WTC11 (cell line): ENCODE measurements around the gene CAD. TPM values are rescaled to one million over a fixed set of nuclear protein-coding genes. Genes with fewer than 3 reads are reported as not detected.

Source experiments
- ATAC-seq: fragments of 200-7000 bp; cut with Tn5 transposase; 2 replicates; pipeline ENCODE4 v1.10.0; 2021; ENCODE audit warnings: mild to moderate bottlenecking, moderate library complexity
- CTCF ChIA-PET: fragments of 300-600 bp; sonication (Branson Sonifier 250); formaldehyde crosslinking; loops from one replicate; lab custom pipeline; 2021; ENCODE audit warnings: antibody characterized with exemption; lab: Charles Lee
- POLR2A ChIA-PET: fragments of 350-600 bp; sonication (Branson Sonifier 250); formaldehyde crosslinking; loops from one replicate; lab custom pipeline; 2021; ENCODE audit warnings: antibody characterized with exemption; lab: Charles Lee
- DNase-seq: peaks from one replicate; pipeline ENCODE4 v3.0.0; 2021; ENCODE audit warnings: low spot score
- H3K27ac Mint-ChIP-seq: 2 replicates; pipeline ENCODE4 v1.8.0; 2021; ENCODE audit warnings: mixed read lengths
- H3K27me3 Mint-ChIP-seq: 2 replicates; pipeline ENCODE4 v1.8.0; 2021; ENCODE audit warnings: low read depth, mild to moderate bottlenecking, moderate library complexity, mixed read lengths
- H3K36me3 Mint-ChIP-seq: 2 replicates; pipeline ENCODE4 v1.8.0; 2021; ENCODE audit warnings: mixed read lengths
- H3K4me1 Mint-ChIP-seq: 2 replicates; pipeline ENCODE4 v1.8.0; 2022; ENCODE audit warnings: mixed read lengths
- H3K4me3 Mint-ChIP-seq: 2 replicates; pipeline ENCODE4 v1.8.0; 2021; ENCODE audit warnings: mild to moderate bottlenecking, moderate library complexity, mixed read lengths
- H3K9me3 Mint-ChIP-seq: 2 replicates; pipeline ENCODE4 v1.8.0; 2021; ENCODE audit warnings: mixed read lengths
- CREM ChIP-seq: sonication (generic); formaldehyde crosslinking; IDR thresholded peaks from 2 replicates; pipeline ENCODE4 v1.8.1; 2022; ENCODE audit warnings: mild to moderate bottlenecking, missing genetic modification reagents, moderate library complexity
- FOXJ3 ChIP-seq: sonication (generic); formaldehyde crosslinking; IDR thresholded peaks from 2 replicates; pipeline ENCODE4 v1.9.0; 2021; ENCODE audit warnings: missing genetic modification reagents, mild to moderate bottlenecking, borderline replicate concordance
- FOXP1 ChIP-seq: sonication (generic); formaldehyde crosslinking; IDR thresholded peaks from 2 replicates; pipeline ENCODE4 v1.8.0; 2022; ENCODE audit warnings: missing genetic modification reagents, mild to moderate bottlenecking, moderate library complexity, borderline replicate concordance
- HMGA2 ChIP-seq: fragments of 250-450 bp; sonication (Bioruptor Pico); IDR thresholded peaks from 2 replicates; pipeline ENCODE4 v1.4.0; 2021; ENCODE audit warnings: mild to moderate bottlenecking, moderate library complexity
- HMGXB4 ChIP-seq: sonication (generic); formaldehyde crosslinking; IDR thresholded peaks from 2 replicates; pipeline ENCODE4 v1.8.1; 2023; ENCODE audit warnings: mild to moderate bottlenecking, moderate library complexity, missing genetic modification reagents
- KAT7 ChIP-seq: sonication (generic); formaldehyde crosslinking; IDR thresholded peaks from 2 replicates; pipeline ENCODE4 v1.8.1; 2023; ENCODE audit warnings: missing genetic modification reagents, mild to moderate bottlenecking, borderline replicate concordance
- NR3C1 ChIP-seq: sonication (generic); formaldehyde crosslinking; conservative IDR thresholded peaks from 2 replicates; pipeline ENCODE4 v1.8.1; 2023; ENCODE audit warnings: low read depth, mild to moderate bottlenecking, missing genetic modification reagents
- PRDM15 ChIP-seq: sonication (generic); formaldehyde crosslinking; IDR thresholded peaks from 2 replicates; pipeline ENCODE4 v1.8.0; 2022; ENCODE audit warnings: missing genetic modification reagents
- RELA ChIP-seq: sonication (generic); formaldehyde crosslinking; IDR thresholded peaks from 2 replicates; pipeline ENCODE4 v1.8.1; 2022; ENCODE audit warnings: missing genetic modification reagents, mild to moderate bottlenecking, borderline replicate concordance
- SMAD4 ChIP-seq: sonication (generic); formaldehyde crosslinking; IDR thresholded peaks from 2 replicates; pipeline ENCODE4 v1.8.0; 2022; ENCODE audit warnings: mild to moderate bottlenecking, missing genetic modification reagents
- ZNF317 ChIP-seq: sonication (generic); formaldehyde crosslinking; IDR thresholded peaks from 2 replicates; pipeline ENCODE4 v1.8.1; 2023; ENCODE audit warnings: low read depth, mild to moderate bottlenecking, moderate library complexity, missing genetic modification reagents, borderline replicate concordance
- ZNF396 ChIP-seq: fragments of 250-450 bp; sonication (Bioruptor Pico); IDR thresholded peaks from 2 replicates; pipeline ENCODE4 v1.8.0; 2021; ENCODE audit warnings: mild to moderate bottlenecking, moderate library complexity, borderline replicate concordance
- total RNA-seq: library from RNA; stranded (reverse); gene quantifications from 3 replicates; pipeline ENCODE4 v1.2.3, GENCODE V29; 2021
- TF ChIP-seq, protein P1 (sequence below): fragments of 250-450 bp; sonication (Bioruptor Pico); IDR thresholded peaks from 2 replicates; pipeline ENCODE4 v2.1.2; 2022; ENCODE audit warnings: mild to moderate bottlenecking, moderate library complexity
- TF ChIP-seq, protein P2 (sequence below): sonication (generic); formaldehyde crosslinking; IDR thresholded peaks from 2 replicates; pipeline ENCODE4 v1.8.0; 2023; ENCODE audit warnings: missing genetic modification reagents, mild to moderate bottlenecking, borderline replicate concordance
- TF ChIP-seq, protein P3 (sequence below): sonication (generic); formaldehyde crosslinking; IDR thresholded peaks from 2 replicates; pipeline ENCODE4 v1.8.1; 2022; ENCODE audit warnings: missing genetic modification reagents, borderline replicate concordance
- TF ChIP-seq, protein P4 (sequence below): fragments of 250-450 bp; sonication (Bioruptor Pico); conservative IDR thresholded peaks from 2 replicates; pipeline ENCODE4 v1.9.0; 2021; ENCODE audit warnings: mild to moderate bottlenecking

CAD gene
- total RNA-seq, 1 experiment from 2014 or later: 178 TPM

GRCh38 chr2:27236626-27237025 lies 19.5 kb downstream of the CAD start (continued):
- TF ChIP-seq, protein P1, sequence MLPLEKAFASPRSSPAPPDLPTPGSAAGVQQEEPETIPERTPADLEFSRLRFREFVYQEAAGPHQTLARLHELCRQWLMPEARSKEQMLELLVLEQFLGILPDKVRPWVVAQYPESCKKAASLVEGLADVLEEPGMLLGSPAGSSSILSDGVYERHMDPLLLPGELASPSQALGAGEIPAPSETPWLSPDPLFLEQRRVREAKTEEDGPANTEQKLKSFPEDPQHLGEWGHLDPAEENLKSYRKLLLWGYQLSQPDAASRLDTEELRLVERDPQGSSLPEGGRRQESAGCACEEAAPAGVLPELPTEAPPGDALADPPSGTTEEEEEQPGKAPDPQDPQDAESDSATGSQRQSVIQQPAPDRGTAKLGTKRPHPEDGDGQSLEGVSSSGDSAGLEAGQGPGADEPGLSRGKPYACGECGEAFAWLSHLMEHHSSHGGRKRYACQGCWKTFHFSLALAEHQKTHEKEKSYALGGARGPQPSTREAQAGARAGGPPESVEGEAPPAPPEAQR: no peak
- TF ChIP-seq, protein P2, sequence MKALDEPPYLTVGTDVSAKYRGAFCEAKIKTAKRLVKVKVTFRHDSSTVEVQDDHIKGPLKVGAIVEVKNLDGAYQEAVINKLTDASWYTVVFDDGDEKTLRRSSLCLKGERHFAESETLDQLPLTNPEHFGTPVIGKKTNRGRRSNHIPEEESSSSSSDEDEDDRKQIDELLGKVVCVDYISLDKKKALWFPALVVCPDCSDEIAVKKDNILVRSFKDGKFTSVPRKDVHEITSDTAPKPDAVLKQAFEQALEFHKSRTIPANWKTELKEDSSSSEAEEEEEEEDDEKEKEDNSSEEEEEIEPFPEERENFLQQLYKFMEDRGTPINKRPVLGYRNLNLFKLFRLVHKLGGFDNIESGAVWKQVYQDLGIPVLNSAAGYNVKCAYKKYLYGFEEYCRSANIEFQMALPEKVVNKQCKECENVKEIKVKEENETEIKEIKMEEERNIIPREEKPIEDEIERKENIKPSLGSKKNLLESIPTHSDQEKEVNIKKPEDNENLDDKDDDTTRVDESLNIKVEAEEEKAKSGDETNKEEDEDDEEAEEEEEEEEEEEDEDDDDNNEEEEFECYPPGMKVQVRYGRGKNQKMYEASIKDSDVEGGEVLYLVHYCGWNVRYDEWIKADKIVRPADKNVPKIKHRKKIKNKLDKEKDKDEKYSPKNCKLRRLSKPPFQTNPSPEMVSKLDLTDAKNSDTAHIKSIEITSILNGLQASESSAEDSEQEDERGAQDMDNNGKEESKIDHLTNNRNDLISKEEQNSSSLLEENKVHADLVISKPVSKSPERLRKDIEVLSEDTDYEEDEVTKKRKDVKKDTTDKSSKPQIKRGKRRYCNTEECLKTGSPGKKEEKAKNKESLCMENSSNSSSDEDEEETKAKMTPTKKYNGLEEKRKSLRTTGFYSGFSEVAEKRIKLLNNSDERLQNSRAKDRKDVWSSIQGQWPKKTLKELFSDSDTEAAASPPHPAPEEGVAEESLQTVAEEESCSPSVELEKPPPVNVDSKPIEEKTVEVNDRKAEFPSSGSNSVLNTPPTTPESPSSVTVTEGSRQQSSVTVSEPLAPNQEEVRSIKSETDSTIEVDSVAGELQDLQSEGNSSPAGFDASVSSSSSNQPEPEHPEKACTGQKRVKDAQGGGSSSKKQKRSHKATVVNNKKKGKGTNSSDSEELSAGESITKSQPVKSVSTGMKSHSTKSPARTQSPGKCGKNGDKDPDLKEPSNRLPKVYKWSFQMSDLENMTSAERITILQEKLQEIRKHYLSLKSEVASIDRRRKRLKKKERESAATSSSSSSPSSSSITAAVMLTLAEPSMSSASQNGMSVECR (CRISPR knock-in tag): no peak
- TF ChIP-seq ZNF396 (CRISPR knock-in tag) (no peak), NR3C1 (CRISPR knock-in tag) (no peak), CREM (CRISPR knock-in tag) (no peak), ZNF317 (CRISPR knock-in tag) (no peak), SMAD4 (no peak), HMGXB4 (CRISPR knock-in tag) (no peak), RELA (CRISPR knock-in tag) (no peak)
- TF ChIP-seq, protein P3, sequence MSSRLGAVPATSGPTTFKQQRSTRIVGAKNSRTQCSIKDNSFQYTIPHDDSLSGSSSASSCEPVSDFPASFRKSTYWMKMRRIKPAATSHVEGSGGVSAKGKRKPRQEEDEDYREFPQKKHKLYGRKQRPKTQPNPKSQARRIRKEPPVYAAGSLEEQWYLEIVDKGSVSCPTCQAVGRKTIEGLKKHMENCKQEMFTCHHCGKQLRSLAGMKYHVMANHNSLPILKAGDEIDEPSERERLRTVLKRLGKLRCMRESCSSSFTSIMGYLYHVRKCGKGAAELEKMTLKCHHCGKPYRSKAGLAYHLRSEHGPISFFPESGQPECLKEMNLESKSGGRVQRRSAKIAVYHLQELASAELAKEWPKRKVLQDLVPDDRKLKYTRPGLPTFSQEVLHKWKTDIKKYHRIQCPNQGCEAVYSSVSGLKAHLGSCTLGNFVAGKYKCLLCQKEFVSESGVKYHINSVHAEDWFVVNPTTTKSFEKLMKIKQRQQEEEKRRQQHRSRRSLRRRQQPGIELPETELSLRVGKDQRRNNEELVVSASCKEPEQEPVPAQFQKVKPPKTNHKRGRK (CRISPR knock-in tag): no peak
- TF ChIP-seq, protein P4, sequence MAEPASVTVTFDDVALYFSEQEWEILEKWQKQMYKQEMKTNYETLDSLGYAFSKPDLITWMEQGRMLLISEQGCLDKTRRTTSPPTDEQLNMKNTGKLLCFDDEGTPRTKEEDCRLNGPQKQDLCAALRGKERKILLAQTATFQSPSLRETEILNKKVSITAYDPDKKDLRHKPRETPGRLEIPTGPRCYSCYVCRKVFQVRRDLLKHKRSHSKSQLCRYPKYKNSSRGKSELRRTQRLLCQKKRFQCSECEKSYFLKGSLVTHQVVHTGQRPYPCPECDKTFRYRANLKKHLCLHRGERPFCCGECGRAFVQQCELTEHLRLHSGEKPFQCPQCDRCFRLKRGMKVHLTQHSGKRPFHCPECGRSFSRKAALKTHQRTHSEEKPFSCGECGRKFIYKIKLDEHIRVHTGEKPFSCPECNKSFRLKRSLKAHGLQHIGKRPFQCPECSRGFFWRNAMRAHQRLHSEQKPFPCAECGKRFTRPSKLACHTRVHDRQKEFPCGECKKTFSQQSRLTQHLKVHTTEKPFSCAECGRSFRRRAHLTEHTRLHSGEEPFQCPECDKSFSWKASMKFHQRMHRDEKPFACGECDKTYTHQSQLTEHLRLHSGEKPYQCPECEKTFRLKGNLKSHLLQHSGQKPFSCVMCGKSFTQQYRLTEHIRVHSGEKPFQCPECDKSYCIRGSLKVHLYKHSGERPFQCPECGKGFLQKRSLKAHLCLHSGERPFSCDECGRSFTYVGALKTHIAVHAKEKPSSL (CRISPR knock-in tag): no peak

- H3K4me3 Mint-ChIP-seq: no peak overlapping the region
- no peak overlapping the region for H3K27ac Mint-ChIP-seq
- DNase-seq: no peak
- TF ChIP-seq PRDM15 (CRISPR knock-in tag) (no peak), KAT7 (CRISPR knock-in tag) (no peak), FOXP1 (CRISPR knock-in tag) (no peak), HMGA2 (no peak), FOXJ3 (CRISPR knock-in tag) (no peak)
- ChIA-PET POLR2A (no interaction called here), CTCF (interaction anchor here (0.7 kb wide), 1 partner anchor 54 kb away, joined by 3 read pairs; no protein-coding TSS in a partner anchor)
- no peaks in the 10 kb centered on the region for H3K9me3 Mint-ChIP-seq
- H3K36me3 Mint-ChIP-seq: peaks cover 96% of the 10 kb centered on the region
- no peaks in the 10 kb centered on the region for H3K27me3 Mint-ChIP-seq
- H3K4me1 Mint-ChIP-seq: no peaks in the 10 kb centered on the region
- ATAC-seq: no peak
Observed at GRCh38 chr2:27237341-27237945, 20.3 kb downstream of the CAD start.
